Myocyte (in vitro differentiated cells): ENCODE results near the gene EXOC7. TPM values are rescaled to one million over a fixed set of nuclear protein-coding genes. Genes with fewer than 3 reads are reported as not detected.

Experiments used
- DNase-seq: peaks from one replicate; pipeline ENCODE4 v3.0.0-alpha.2; 2012; ENCODE audit warnings: low read depth
- total RNA-seq: library from RNA; depleted of rRNA; stranded (reverse); fragments of >200 nt; gene quantifications from 2 replicates; pipeline ENCODE4 v1.2.3, GENCODE V29; 2014

The EXOC7 gene
- total RNA-seq, 1 donor from 2014 or later = 86.2 TPM

DNA sequence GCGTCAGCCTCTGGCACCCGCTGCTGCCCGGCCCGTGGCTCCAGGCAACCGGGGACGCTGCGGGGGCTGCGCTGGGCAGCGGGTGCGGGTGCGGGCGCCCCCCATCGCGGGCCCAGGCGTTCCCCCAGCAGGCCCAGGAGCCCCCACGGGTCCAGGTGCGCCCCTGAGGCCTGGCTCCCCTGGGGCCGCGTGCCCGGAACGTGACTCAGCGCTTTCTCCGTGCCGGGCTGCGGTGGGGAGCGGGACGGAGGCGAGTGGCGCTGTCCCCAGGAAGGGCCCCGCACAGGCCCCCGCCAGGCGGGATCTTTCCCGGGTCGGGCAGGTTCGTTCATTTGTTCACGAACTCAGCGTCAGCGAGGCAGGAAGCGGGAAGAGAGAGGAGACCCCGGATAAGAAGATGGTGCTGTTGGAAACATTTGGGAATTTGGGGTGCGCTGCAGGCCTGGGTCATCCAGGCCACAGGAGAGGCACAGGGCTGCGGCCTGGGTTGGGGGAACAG lies 18.4 kb upstream of the EXOC7 start:
- no peak for DNase-seq

DNA sequence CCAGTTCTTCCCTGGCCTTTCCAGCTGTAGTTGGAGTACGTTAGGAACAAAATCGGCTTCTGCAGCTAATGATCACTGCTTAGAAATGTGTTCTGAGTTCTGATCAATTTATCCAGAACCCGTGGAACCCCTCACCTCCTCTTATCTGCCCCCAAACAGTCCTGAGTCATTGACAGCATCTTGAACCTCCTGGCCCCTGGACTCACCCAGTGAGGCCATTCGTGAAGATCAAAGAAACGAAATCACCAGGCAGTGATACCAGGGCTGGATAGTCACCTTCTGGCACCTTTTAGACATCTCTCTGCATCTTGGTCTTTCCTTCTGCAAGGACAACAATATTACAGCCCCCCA lies 17.0 kb upstream of the EXOC7 start:
- no peak for DNase-seq

DNA sequence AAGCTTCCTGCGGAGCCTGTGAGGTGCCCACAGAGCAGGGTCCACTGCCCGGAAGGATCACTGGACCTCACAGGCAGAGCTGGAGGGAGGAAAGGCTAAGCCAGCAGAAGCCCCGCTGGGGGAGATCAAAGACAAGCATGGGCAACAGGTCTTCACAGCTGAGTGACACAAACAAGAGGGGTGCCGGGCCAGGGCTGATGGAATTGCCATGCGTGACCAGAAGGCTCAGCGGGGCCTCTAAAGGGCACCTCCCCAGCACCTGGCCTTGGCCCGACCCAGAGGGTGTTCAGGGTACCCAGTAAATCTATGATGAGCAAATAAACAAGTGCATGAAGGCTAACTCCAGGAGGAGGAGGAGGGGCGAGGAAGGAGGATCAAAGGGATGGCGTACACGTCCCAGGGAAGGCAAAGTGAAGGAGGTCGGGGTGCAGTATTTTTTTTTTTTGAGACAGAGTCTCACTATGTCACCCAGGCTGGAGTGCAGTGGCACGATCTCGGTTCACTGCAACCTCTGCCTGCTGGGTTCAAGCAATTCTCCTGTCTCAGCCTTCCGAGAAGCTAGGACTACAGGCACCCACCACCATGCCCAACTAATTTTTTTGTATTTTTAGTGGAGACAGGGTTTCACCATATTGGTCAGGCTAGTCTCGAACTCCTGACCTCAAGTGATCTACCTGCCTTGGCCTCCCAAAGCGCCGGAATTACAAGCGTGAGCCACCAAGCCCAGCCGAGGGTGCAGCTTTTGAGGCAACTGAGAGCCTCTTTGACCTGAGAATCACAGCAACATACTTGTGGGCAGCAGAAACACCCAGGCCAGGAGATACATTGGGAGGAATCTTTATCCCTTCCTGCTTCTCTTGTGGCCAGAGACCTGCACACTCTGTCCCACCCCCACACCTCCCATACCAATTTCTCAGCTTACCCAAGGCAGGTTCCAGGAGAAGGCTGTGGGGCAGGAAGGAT lies 16.1 kb upstream of the EXOC7 start:
- DNase-seq = no peak

DNA sequence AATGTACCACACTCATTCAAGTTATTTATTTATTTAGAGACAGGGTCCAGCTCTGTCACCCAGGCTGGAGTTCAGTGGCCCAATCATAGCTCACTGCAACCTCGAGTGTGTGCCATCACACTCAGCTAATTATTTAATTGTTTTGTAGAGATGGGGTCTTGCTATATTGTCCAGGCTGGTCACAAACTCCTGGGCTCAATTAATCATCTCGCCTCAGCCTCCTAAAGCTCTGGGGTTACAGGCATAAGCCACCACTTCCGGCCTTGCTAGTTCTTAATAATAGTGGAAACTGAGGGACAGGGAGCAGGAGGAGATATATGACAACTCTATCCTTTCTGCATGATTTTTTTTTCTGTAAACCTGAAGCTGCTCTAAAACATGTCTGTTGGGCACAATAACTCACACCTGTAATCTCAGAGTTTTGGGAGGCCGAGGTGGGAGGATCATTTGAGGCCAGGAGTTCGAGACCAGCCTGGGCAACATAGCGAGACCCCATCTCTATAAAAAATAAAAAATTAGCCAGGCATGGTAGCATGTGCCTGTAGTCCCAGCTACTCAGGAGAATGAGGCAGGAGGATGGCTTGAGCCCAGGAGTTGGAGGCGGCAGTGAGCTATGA lies 11.7 kb upstream of the EXOC7 start:
- DNase-seq = no peak

DNA sequence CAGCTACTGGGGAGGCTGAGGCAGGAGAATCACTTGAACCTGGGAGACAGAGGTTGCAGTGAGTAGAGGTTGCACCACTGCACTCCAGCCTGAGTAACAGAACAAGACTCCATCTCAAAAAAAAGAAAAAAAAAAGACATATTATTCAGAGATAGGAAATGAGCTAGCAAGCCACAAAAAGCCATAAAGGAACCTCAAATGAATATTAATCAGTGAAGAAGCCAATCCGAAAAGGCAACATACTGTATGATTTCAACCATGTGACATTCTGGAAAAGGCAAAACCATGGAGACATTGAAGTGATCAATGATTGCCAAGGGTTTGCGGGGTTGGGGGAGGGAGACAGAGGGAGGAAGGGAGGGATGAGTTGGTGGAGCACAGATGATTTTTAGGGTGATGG lies 8.4 kb upstream of the EXOC7 start:
- DNase-seq = no peak

DNA sequence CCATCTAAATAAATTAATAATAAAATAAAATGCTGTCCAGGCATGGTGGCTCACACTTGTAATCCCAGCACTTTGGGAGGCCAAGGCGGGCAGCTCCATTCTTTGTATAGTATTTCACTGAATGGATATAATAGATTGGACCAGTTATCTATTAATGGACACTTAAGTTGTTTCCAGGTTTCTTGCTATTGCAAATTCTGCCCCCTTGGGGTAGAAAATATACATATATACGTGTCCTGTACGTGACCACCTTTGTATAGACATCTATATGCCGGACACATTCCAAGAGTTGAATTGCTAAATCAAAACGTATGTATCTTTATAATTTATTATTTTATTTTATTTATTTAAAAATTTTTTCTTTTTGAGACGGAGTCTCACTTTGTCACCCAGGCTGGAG lies 3.9 kb upstream of the EXOC7 start:
- no peak for DNase-seq

DNA sequence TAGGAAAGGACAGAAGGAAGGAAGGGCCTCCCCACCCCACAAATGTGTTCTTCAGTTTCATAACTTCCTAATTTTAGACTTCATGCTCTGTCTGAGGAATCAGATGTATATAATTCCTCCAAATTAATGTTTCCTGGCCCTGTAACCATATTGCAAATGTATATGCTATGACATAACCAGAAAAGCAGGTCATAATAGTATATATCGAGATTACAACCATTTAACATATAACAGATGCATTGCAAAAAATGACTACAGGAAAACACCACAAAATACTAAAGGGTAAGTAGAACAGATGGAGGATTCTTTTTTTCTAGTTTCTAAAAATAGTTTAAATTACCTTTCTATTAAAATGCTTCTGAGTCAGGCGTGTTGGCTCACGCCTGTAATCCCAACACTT lies 3.1 kb upstream of the EXOC7 start:
- DNase-seq = no peak

DNA sequence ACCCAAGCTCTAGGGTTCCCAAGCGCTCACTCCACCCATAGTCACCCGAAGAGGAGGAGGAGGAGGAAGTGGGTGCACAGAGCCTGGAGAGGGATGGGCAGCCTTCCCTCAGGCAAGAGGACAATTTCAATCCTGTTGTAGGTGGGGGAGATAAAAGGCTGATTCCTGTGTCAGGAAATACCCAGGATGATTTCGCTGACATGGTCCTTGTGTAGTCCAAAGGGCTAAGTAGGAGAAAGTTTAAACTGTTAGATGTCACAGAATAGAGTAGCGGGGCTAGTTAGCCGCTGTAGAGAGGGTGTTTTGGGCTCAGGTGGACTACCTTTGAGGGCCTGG lies 1.3 kb upstream of the EXOC7 start:
- no peak for DNase-seq

DNA sequence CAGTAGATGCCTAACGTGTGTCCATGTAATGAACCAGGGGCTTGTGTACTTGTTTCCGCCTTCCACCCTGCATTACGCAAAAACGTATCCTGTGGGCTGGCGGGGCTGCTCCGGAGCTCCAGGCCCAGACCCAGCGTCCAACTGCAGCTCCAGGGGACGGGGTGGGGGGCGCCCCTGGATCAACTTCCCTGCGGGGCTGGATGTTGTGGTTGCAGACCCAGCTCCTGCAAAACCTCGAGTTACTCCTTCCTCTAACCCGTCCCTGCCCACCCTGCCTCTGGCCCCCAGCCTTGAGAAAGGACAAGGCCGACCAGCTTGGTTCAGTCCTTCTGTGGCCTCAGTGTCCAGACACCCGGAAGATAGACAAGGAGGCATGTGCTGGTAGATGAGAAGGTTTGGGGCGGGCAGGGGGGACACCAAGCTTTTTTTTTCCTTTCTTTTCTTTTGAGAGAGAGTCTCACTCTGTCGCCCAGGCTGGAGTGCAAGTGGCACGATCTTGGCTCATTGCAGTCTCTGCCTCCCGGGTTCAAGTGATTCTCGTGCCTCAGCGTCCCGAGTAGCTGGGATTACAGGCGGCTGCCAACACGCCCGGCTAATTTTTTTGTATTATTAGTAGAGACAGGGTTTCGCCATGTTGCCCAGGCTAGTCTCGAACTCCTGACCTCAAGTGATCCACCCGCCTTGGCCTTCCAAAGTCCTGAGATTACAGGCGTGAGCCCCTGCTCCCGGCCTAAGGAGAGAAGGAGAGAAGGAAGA lies 731 bp upstream of the EXOC7 start:
- DNase-seq = no peak

DNA sequence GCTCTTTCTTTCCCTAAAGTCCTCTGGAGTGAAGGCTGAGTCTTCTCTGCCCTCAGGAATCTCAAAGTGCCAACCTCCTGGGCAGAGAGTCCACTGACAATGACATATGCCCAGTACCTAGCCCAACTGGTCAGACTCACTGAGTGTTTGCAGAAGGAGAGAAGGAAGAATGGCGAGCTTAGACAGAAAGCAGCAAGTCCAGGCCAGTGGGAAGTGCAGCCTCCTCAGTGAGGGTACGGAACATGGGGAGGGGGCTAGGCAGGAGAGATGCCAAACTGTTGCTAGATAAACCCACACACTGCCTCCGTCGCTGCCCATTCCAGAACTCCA lies 678 bp downstream of the EXOC7 start:
- peak; percentile 32 for DNase-seq

DNA sequence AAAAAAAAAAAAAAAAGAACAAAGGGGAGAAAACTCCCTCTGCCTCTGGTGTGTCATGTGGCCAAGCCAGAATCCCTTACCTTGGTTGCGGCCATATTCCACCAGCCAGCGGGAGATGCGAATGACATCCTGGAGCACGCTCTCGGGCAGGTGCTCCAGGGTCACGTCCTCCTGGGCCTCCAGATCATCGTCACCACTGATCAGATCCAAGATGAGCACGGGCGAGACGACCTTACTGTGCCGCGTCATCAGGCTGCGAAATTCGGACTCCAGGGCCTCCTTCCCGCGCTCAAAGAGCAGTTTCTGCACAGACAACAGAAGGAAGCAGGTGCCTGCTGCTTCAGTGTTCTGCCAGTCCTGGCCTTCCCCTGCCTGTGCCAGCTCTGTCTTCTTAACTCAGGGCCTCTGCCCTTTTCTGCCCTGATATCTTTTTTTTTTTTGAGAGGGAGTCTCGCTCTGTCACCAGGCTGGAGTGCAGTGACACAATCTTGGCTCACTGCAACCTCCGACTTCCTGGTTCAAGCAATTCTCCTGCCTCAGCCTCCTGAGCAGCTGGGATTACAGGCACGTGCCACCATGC lies 5.8 kb downstream of the EXOC7 start:
- no peak for DNase-seq

DNA sequence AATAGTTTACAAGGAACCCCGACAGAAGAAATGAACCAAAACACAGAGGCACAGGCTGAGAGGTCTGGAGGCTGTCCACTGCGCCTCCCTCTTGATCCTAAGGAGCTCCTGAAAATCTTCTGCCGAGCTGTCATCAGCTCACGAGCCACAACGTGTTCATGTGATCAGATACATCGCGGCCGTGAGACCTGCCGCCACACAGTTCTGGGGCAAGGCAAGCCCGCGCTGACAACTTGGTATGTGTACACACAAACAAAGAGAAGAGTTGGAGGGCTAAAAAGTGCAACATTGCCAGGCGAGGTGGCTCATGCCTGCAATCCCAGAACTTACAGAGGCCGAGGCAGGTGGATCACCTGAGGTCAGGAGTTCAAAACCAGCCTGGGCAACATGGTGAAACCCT lies 7.6 kb downstream of the EXOC7 start:
- DNase-seq = no peak

DNA sequence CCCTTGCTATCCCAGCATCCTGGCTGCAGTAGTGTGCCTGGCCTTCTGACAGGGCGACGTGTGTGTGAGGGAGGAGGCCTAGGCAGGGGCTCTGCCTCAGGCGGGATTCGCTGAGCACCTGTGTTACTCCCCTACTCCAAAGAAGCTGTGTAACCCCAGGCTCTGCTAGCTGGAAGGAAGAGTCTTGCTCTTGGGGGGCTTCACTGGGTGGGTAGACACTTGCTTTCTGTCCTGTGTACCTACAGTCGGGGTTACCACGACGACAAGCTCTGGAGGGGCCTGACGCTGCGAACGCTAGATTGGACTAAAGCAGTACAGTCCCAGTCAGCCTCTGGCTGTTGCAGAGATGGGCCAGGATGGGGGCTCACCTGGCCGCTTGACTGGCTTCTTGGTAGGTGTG lies 9.5 kb downstream of the EXOC7 start:
- DNase-seq = no peak

DNA sequence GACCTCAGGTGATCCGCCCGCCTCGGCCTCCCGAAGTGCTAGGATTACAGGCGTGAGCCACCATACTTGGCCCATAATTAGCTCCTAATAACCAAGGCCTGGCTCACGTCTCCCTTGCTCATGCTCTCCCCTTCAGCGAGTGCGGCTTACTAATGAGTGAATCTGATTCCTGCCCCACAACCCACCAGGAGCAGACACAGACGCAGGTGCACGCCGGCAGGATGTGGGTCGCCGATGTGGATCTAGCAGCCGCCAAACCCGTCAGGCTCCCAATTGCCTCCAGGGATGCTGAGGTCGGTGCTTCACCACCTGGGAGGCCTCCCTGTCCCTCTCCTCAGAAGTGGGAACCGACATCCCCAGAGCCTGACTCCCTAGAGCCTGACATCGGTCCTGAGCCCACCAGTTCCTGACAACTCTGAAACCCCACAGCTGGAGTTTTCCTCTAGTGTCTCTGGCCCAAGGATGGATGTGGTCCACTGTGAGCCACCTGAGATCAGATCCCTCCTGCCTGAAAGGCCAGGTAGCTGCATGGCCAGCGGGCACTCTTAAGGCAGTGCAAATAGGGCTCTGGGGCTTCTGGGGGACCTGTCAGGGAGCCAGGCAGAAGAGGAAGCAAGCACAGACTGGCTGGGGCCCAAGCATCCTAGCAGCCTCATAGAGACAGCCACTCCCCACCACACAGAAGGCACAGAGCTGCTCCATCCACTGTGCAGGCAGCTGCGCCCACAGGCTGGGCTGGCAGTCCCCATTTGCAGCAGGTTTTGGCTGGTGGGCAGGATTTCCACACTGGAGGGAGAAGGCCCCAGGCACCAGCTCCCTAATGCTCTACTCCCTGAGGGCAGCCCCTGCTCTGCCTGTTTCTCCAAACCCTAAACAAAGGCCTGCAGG lies 10.8 kb downstream of the EXOC7 start:
- peak; percentile 65 for DNase-seq

DNA sequence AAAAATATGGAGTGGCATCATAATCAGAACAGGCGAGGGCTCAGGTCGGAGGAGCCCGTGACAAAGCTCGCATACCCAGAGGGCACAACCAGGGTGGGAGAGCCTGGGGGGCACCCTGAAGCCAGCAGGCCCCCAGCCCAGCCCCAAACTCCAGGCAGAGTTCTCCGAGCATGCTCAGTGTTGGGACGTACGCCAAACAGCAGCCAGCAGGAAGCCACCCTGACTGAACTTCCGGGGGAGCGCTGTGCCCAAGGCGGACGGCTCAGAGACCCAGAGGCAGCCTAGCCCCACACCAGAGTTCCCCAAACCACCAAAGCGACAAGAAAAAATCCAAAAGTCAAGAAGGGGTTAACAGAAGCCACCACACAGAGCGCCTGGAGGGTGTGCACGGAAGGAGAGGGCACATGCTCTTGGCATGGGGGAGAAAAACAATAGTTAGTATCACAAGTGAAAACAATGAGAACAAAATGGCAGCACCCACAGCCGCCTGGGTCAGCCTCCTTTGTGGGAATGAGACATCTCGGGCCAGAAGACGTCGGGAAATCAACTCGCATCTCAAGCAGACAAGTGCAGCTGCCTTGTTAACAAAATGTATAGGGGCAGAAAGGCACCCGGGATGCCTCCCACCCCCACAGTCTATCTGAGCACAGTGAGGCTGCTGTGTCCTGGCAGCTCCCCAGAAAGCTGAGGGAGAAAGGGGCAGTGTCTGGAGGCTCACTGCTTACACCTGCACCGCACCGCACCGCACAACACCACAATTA lies 11.9 kb downstream of the EXOC7 start:
- DNase-seq = no peak

DNA sequence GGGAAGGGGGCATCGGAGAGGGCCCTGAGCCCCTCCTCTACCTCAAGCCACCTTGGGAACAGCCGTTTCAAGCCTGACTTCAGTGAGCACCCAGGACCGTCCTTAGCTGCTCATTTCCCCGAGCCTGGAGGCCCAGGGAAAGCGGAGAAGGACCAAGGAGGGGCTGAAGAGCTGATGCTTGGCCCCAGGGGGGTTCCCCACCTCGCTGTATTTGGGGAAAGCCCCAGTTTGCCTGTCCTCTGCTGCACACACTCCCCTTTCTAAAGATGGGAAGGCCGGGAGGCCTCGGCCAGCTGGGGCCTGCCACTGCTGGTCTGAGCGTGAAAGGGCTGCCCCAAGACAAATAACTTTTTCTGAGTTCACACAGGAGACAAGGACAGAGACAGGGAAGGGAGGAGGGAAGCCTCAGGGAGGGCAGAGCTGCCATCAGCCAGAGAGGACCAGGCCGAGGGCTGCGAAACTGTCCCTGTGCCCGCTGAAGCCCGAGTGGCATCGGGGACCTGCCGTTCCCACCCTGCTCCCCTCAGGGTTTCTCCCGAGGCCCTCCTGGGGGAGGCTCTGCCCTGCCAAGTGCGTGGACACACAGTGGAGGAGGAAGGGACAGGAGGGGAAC lies 13.0 kb downstream of the EXOC7 start:
- DNase-seq = no peak

DNA sequence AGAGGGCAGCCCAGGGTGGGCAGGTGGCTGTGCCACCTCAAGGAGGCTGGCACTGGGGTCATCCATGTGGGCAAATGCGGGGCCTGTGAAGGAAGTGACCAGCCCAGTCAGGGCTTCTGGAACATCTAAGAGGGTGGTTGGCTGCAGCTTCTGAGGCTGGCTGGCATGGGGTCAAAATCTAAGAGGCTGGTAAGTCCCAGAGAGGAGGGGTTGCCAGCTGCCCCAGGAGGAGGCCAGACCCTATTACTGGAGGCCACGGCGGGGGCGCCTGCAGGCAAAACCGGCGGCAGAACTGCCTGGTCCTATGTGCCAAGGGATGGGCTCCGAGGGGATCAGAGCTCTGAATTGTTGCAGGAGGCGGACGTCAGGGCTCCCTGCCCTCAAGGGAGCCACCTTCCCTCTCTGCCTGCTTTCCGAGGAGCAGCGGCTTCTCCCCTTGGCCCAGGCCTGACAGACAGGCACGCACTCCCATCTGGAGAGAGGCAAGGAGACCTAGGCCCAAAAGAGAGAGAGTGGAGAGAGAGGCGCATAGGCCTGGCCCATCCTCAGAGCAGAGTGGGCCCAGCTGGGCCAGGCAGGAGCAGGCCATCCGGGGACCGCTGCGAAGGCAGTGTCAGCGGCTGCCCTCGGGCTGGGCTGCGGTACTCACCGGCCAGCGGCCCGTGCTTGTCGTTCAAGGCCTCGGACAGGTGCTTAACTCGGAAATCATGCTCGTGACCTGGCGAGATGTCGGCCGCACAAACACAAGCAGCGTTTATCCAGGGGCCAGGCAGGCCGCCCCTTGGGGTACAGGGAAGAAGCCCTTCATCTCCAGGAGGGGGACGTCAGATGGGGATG lies 13.7 kb downstream of the EXOC7 start:
- no peak for DNase-seq

DNA sequence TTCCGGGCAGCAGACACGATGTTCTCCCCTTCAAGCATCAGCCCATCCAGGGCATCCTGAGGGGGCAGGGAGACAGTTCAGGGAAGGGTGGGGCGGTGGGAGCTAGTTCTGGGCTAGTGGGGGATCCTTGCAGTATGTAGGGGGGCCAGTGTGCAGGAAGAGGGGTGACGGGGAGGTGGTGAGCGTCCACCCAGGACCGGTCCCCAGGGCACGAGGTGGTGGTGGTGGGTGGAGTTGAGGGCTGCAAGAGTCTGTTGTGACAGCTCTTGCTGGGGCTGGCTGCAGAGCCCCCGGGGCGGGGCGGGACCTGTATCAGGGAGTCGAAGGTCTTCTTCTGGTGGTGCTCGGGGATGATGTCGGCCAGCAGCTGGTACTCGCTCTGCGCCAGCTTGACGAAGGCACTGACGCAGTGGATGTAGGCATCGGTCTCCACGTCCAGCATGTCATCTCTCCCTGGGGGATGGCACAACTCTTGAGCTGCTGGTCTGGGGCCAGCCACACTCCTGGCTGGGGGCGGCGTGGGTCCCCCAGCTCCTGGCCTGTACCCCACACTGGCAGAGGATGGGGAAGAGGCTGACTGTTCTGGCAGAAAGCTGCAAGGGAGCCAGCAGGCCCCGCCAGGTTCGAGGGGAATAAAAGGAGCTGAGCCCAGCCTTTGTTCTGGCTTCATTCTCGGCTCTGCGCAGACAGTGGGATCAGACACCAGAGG lies 14.6 kb downstream of the EXOC7 start:
- no peak for DNase-seq
